GM12892 (cell line): ENCODE results near the gene ARHGAP1.

Source experiments
- POLR2A ChIP-seq: IDR thresholded peaks from 2 replicates; pipeline ENCODE4 v1.6.1; 2011; ENCODE audit warnings: low read depth, low read length, control low read depth
- POLR2AphosphoS5 ChIP-seq: IDR thresholded peaks from 2 replicates; pipeline ENCODE4 v1.6.1; 2011; ENCODE audit warnings: low read depth, low read length, control low read depth
- TAF1 ChIP-seq: IDR thresholded peaks from 2 replicates; pipeline ENCODE4 v1.6.1; 2011; ENCODE audit warnings: low read depth, mild to moderate bottlenecking, control low read depth, low read length, borderline replicate concordance

- no peak for TF ChIP-seq POLR2A
- no peak for TF ChIP-seq POLR2AphosphoS5
- no peak for TF ChIP-seq TAF1
Measured at GRCh38 chr11:46674463-46675287, 25.7 kb downstream of the ARHGAP1 start.
